ENCODE results near the gene RAB3C.

DNA sequence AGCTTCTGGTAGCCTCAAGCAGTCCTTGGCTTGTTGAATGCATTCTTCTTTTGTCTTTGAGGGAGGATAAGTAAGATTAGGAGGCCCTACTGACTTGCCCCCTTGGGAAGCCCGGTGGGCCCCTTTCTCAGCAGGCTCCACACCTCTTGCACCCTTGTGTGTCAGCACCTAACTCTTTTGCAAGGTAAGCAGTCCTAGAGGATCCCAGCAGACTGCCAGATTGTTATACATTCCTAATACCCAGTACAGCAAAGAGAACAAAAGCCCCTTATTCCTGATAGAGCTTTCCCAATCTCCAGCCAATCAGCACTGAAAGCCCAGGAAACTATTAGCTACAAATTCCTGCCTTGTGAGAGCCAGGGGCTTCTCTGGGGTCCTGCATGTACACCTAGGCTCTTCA is 152.8 kb downstream of the RAB3C start:
- TF ChIP-seq FOXM1 (IDR thresholded peaks at IDR 0.05; ENCODE audit: borderline replicate concordance): no peak
- TF ChIP-seq L3MBTL2 (conservative IDR thresholded peaks at IDR 0.05): no peak
- TF ChIP-seq SUZ12 (IDR thresholded peaks at IDR 0.05): no peak
- no peak for TF ChIP-seq SP1 (IDR thresholded peaks at IDR 0.05)
- TF ChIP-seq FOXA1 (IDR thresholded peaks at IDR 0.05): no peak
- TF ChIP-seq ARNT (IDR thresholded peaks at IDR 0.05): no peak
- TF ChIP-seq PKNOX1 (IDR thresholded peaks at IDR 0.05): no peak
- TF ChIP-seq TARDBP (IDR thresholded peaks at IDR 0.05): no peak
- TF ChIP-seq FOXK2 (IDR thresholded peaks at IDR 0.05): no peak

Measured in HEK293T (cell line).